ENCODE measurements around the gene MYORG. TPM values are rescaled to one million over a fixed set of nuclear protein-coding genes. Genes with fewer than 3 reads are reported as not detected.
"Not testable (repeated sequence)": the region's sequence is repeated elsewhere in the genome, so short reads cannot be mapped to it uniquely, and the experiment has no call there.

The MYORG gene
- total RNA-seq, 1 donor from 2014 or later: 6.6 TPM

DNA sequence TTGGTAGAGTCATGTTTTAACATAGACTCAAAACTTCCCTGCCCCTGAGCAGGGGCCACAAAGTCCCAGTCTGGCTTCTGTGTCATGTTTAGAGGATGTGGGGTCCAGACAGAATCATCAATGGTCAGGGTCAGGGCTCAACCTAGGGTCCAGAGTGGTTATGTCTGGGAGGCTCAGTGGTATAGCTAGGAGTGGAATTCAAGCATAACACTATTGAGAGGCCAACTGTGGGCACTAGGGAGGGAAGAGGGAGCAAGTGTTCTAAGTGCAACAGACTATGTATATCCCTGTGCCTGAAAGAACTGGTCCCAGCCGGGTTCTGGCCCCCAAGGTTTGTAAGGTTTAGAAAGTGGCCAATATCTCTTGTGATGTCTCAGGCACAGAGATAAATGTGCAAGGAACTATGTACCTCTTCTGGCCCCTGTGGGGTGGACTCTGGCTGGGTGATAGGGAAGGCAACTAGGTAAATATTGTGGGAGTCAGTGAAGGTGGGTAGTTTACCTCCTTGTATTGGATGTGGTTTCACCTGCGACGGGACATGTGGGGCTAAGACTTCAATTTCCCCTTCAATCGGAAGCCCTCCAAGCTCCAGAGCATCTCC is 14.0 kb downstream of the MYORG start:
- TF ChIP-seq, protein P1, sequence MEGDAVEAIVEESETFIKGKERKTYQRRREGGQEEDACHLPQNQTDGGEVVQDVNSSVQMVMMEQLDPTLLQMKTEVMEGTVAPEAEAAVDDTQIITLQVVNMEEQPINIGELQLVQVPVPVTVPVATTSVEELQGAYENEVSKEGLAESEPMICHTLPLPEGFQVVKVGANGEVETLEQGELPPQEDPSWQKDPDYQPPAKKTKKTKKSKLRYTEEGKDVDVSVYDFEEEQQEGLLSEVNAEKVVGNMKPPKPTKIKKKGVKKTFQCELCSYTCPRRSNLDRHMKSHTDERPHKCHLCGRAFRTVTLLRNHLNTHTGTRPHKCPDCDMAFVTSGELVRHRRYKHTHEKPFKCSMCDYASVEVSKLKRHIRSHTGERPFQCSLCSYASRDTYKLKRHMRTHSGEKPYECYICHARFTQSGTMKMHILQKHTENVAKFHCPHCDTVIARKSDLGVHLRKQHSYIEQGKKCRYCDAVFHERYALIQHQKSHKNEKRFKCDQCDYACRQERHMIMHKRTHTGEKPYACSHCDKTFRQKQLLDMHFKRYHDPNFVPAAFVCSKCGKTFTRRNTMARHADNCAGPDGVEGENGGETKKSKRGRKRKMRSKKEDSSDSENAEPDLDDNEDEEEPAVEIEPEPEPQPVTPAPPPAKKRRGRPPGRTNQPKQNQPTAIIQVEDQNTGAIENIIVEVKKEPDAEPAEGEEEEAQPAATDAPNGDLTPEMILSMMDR (conservative IDR thresholded peaks at IDR 0.05; ENCODE audit: low read depth, low read length): no peak
- no peak for DNase-seq (ENCODE audit: low read depth)
- no peak overlapping the region for H3K4me3 ChIP-seq (ENCODE audit: low read depth, low read length)

- H3K4me3 ChIP-seq (ENCODE audit: low read depth, low read length); DNase-seq (ENCODE audit: low read depth): not testable (repeated sequence)
These were observed 23.7 kb downstream of the MYORG start for GRCh38 chr9:34352957-34353356.

GRCh38 chr9:34352122-34352652 is 24.5 kb downstream of the MYORG start:
- DNase-seq (ENCODE audit: low read depth); H3K4me3 ChIP-seq (ENCODE audit: low read depth, low read length): not testable (repeated sequence)

DNA sequence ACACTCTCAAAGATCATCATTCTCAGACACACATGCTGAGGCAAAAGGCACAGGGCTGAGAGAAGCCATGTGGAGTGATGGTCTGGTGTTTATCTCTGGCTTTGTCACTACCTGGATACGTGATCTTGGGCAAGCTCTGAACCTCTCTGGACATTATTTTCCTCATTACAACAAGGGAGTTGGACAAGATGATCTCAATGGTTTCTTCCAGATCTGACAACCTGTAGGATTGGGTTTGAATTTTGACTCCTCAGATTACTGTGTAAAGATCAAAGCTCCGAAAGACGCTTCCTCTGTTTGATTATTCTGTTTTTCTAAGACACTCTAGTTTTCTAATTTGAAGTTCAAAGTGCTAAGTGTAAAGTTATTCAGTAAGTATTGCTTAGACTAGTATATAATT is 27.4 kb downstream of the MYORG start:
- TF ChIP-seq, protein P1 (conservative IDR thresholded peaks at IDR 0.05; ENCODE audit: low read depth, low read length): no peak
- DNase-seq (ENCODE audit: low read depth): no peak
- no peak overlapping the region for H3K4me3 ChIP-seq (ENCODE audit: low read depth, low read length)

- no peak for DNase-seq (ENCODE audit: low read depth)
- TF ChIP-seq, protein P1 (conservative IDR thresholded peaks at IDR 0.05; ENCODE audit: low read depth, low read length): no peak
- no peak overlapping the region for H3K4me3 ChIP-seq (ENCODE audit: low read depth, low read length)
These were observed 28.9 kb downstream of the MYORG start for GRCh38 chr9:34347800-34348158.

DNA sequence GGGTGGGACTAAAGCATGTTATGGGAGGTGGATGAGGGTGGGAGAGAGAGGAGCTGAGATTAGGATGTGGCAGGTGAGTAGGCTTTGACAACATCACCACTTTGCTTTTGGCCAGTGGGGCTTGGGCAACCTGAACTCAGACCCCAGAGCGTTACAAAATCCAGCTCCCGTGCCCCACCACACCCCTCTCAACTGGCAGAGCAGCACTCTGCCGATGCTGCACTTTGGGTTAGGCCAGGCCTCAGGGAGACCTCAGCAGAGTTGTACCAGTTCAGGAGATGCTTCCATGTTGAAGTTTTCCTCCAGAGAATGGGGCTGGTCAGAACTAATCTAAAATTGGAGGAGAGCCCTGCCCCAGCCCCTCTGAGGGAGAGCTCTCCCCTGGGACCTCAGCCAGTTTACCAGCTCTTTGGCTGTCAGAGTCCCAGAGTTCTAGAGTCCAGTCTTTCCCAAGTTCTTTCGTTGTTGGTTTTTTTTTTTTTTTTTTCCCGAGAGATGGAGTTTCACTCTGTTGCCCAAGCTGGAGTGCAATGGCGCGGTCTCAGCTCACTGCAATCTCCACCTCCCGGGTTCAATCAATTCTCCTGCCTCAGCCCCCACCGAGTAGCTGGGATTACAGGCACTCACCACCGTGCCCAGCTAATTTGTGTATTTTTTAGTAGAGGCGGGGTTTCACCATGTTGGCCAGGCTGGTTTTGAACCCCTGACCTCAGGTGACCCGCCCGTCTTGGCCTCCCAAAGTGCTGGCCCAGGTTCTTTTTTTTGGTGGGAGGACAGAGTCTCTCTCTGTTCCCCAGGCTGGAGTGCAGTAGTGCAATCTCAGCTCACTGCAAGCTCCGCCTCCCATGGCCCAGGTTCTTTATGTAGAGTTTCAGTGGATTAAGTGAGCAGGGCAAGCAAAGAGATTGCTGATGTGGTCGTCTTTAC is 29.6 kb downstream of the MYORG start:
- no peak overlapping the region for H3K4me3 ChIP-seq (ENCODE audit: low read depth, low read length)
- DNase-seq (ENCODE audit: low read depth): no peak
- TF ChIP-seq, protein P1 (conservative IDR thresholded peaks at IDR 0.05; ENCODE audit: low read depth, low read length): no peak

DNA sequence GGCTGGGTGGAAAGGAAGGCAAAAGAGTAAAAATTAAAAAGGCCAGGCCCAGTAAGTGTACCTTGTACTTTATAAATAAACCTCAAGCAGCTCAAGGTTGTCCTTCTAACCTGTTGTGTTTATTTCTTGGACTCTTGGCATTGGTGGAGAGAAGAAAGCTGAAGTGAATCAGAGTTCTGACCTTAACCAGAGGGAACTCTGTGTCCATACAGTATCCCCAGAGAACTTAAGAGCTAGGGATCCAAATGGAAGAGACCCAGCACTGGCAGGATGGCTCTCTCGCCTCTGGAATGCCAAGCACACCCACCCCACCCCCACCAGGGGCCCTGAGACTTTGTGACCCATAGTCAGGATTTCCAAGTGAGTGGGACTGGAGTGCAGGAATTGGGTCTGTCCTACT is 33.1 kb downstream of the MYORG start:
- TF ChIP-seq, protein P1 (conservative IDR thresholded peaks at IDR 0.05; ENCODE audit: low read depth, low read length): no peak
- DNase-seq (ENCODE audit: low read depth): no peak
- H3K4me3 ChIP-seq (ENCODE audit: low read depth, low read length): no peak overlapping the region

- no peak for DNase-seq (ENCODE audit: low read depth)
- no peak overlapping the region for H3K4me3 ChIP-seq (ENCODE audit: low read depth, low read length)
- TF ChIP-seq, protein P1 (conservative IDR thresholded peaks at IDR 0.05; ENCODE audit: low read depth, low read length): no peak
These were observed 33.6 kb downstream of the MYORG start for GRCh38 chr9:34343090-34343489.

All from epithelial cell of proximal tubule (primary cell).